AG08396 (cell line): Measurements from ENCODE around the gene CASP10.
A peak's percentile ranks its signal among the peaks of the same experiment; 100 is the strongest.

Source experiments
- DNase-seq: peaks from one replicate; pipeline ENCODE4 v3.0.0; 2012; ENCODE audit warnings: low spot score, mixed read lengths

Gene CASP10

DNA sequence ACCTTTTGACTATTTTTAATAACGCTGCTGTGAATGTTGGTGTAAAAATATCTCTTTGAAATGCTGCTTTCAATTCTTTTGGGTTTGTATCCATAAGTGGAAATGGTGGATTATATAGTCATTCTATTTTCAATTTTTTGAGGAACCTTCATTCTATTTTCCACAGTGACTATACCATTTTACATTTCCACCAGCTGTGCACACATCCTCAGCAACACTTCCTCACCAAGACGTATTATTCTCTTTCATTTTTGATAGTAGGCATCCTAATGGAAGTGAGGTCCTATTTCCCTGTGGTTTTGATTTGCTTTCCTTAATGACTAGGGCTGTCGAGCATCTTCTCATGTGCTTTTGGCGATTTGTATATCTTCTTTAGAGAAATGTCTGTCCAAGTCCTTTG, 14.8 kb downstream of the CASP10 start:
- no peak for DNase-seq

DNA sequence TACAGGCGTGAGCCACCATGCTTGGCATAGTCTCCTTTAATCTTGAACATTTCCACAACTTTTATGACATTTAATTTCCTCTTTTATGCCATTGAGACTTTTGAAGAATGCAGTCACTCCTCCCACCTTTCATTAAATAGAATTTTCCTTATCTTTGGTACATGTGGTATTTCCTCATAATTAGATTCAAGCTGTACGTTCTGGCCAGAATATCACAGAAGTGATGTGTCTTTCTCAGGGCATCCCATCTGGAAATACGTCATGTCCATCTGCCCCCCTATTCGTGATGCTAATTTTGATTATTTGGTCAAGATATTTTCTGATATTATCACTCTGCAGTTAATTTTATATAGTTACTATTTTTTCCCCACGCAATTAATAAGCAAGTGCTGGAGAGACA, 16.9 kb downstream of the CASP10 start:
- no peak for DNase-seq

- no peak for DNase-seq
These were observed 17.4 kb downstream of the CASP10 start for GRCh38 chr2:201200345-201200744.

- no peak for DNase-seq
These were observed 18.4 kb downstream of the CASP10 start for GRCh38 chr2:201201371-201201770.

GRCh38 chr2:201203916-201204654, 21.1 kb downstream of the CASP10 start:
- DNase-seq = peak; percentile 73

DNA sequence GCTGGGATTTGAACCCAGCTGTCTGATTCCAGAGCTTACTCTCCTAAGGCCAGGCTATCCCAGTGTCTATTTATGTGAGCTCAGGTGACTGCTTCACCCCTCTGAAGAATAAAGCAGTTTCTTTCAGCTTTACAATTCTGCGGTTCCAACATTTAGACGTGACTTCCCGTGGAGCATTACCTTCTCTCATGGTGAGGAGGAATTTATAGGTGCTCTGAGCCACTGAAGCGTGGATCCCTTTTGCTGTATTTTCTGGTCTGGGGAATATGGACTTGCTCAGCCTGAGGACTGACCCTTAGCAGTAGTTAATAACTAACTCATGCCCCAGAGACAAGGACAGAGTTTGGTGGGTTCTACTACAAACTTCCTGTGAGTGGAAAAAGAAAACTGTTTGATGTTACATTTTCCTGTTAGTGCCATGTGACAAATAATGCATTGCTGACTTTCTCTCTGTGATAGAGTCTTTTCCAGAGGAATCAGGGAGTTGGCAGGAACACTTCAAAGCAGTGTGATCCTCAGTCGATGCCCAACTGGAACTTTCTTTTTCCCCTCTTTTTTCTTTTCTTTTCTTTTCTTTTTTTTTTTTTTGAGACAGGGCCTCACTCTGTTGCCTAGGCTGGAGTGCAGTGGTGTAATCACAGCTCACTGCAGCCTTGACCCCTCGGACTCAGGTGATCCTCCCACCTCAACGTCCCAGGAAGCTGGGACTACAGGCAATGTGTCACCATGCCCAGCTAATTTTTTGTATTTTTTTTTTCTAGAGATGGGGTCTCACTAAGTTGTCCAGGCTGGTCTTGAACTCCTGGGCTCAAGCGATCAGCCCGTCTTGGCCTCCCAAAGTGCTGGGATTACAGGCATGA, 21.9 kb downstream of the CASP10 start:
- no peak for DNase-seq

GRCh38 chr2:201205515-201205849, 22.5 kb downstream of the CASP10 start:
- no peak for DNase-seq

GRCh38 chr2:201208563-201209252, 25.8 kb downstream of the CASP10 start:
- no peak for DNase-seq

- no peak for DNase-seq
These were observed 33.0 kb downstream of the CASP10 start for GRCh38 chr2:201215963-201216362.

GRCh38 chr2:201216918-201217317, 34.0 kb downstream of the CASP10 start:
- DNase-seq = no peak

DNA sequence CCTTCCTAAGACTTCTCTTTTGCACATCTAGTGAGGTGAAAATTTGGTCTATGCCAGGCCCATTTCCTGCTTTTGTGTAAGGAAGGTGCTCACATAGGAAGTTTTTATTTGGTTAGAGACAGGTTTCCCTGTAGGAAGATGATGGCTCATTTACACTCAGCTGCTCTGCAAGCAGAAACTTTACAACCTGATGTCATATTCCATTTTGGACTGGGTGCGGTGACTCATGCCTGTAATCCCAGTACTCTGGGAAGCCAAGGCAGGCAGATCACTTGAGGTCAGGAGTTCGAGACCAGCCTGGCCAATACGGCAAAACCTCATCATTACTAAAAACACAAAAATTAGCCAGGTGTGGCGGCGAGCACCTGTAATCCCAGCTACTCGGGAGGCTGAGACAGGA, 35.8 kb downstream of the CASP10 start:
- DNase-seq = no peak

DNA sequence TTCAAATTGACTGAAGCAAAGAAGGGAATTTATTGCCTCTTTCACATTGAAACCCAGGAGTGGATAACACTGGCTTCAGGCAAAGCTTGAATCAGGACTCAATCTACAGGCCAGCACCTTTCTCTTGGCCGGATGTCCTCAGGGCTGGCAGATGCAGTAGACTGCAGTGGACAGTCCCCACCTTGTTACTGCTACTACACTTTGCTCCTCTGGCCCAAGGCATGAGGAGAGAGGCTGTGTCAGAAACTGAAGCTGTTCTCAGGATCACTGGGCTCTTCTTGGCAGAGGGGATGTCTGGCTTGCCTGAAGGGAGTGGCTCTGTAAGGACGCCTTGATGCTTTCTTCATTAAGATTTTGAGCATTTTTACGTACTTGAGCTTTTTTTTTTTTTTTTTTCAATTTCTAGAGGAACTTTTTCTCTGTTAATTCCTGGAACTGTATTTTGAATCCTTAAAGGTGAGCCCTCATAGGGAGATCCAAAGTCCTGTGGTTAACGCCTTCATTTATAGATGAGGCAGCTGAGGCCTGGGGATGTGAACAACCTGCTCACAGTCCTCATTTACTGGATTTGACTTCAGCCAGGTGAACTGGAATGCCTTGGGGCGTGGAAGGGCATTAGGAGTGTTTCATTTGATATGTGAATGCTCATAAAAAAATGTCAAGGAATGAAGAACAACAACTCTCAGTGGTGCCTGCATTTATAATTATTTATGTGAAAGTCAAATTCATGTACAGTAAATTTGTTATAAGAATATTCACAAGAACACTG, 36.6 kb downstream of the CASP10 start:
- DNase-seq = no peak

DNA sequence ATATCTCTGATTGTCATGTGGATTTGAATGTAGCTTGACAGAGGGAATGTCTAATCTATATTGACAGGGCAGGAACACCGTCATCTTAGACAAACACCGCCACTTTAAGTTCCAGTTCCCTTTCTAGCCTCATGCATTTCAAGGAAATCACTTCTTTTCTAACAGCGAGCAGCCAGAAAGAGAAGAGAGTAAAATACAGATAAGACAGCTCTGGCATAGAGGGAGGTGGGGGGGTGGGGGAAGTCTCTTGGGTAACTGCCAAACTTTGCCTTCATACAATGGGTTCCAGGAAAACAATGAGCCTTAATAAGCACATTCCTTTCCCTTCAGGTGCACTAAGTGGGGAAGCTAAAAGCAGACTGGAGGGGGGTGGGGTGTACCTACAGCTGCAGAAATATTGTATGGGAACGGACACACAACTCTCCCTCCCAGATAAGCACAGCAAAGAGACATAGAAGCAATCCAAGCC, 37.2 kb downstream of the CASP10 start:
- DNase-seq = no peak

- DNase-seq = no peak
These were observed 40.4 kb downstream of the CASP10 start for GRCh38 chr2:201223089-201224073.

- DNase-seq = no peak
These were observed 45.5 kb downstream of the CASP10 start for GRCh38 chr2:201228271-201228911.

- no peak for DNase-seq
These were observed 46.0 kb downstream of the CASP10 start for GRCh38 chr2:201228912-201229290.

DNA sequence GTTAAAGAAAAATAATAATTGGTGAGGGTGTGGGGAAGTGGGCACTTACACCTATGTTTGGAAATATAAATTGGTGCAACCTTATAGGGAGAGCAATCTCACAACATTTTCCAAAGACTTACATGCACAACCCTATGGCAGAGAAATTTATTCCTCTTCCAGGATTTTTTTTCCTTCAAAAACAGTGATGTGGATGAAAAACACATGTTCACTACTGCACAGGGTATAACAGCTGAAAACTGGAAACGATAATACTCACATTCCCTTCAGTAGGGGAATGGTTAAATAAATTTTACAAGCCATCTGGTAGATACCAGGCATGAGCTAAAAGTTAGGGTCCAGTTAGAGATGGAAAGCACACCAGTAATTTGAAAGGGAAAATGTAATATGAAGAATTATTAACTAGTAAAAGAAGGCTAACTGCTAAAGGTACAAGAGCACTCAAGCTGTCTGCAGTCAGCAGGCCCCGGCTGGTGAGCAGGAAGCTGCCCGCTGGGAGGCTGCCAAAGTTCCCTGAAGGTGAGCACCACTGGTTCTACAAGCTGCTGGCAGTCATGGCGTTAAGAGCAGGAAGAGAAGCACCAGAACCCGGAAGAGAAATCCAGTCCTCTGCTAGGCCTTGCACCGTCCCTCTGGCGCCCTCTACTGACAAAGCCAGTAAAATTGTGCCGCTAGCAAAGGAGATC, 49.0 kb downstream of the CASP10 start:
- peak; percentile 87 for DNase-seq

DNA sequence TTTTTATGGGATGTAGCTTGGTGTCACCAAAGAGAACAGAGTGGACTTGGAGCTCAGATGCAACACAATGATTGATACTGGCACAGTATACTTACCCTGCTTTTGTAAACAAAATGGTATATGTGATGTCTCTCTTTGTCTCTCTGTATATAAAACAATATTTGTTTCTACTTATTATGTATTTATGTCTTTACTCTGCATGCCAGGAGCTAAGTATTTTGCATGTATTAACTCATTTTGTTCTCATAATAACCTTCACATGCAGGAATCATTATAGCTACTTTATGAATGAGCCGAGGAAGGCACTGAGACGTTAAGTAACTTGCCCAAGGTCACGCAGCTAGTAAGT, 49.5 kb downstream of the CASP10 start:
- no peak for DNase-seq

DNA sequence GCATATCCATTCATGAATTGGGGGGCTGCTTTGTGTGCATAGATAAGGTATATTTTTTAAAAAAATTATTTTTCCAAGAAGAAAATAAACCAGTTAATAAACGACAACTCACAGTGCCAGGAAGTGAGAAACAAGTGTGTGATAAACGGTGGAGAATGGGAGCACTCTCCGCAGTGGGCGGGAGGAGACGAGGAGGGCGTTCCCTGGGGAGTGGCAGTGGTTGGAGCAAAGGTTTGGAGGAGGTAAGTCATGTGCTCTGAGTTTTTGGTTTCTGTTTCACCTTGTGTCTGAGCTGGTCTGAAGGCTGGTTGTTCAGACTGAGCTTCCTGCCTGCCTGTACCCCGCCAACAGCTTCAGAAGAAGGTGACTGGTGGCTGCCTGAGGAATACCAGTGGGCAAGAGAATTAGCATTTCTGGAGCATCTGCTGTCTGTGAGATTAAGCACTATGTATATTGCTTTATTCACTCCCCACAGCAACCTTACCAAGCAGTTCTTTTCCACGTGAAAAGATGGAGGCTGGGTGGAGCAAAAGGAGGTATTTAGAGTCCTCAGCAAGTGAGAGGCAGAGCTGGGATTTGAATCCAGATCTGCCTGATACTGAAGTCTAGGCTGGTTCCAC, 50.4 kb downstream of the CASP10 start:
- no peak for DNase-seq
